ENCODE measurements around the gene NAV3. TPM values are rescaled to one million over a fixed set of nuclear protein-coding genes. Genes with fewer than 3 reads are reported as not detected.

The NAV3 gene
- total RNA-seq, 5 donors from 2014 or later (not counting 1 experiment from before 2014, with no cell fraction given), result 0.26 TPM; not detected in 4

DNA sequence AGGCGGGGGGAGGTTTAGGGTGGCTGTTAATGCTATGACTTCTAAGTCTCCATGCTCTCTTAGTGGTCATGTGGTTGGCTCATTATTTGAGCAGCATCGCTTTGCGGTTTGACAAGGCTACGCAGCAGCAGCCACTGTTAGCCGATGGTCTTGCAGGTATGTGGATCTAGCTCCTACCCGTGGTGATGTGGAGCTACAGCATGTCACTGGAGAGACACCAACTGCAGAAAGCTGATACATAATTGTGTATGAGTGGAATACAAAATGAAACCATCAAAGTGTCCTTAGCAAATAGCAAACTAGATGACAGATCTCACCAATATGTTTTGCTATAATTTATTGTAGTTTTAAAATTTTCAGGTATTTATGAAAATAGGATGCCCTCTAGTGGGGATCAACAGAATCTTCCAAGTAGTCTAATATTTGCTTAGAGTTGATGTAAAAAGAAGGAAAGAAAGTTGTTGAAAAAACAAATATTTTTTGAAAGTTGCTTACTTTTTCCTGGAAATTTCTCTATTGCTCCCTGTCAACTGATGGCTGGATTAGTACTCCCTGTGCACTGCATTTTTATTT is 94.9 kb downstream of the NAV3 start:
- Mint-ChIP-seq H3K36me3 (no peaks in the 10 kb centered on the region), H3K9me3 (peaks cover 4 to 9% (median 5%) of the 10 kb centered on the region in 3 donors), H3K27me3 (no peaks in the 10 kb centered on the region), H3K27ac (no peak overlapping the region), H3K4me1 (no peaks in the 10 kb centered on the region), H3K4me3 (no peak overlapping the region)
- no peaks in the 10 kb centered on the region for H3K27me3 ChIP-seq (replicated peaks in 1 of 2; ENCODE audit: control insufficient read depth in 2 of 2, extremely low read depth in 1 of 2, insufficient read depth in 2 of 2, low read length in 1 of 2)
- ChIA-PET CTCF (no interaction called here), POLR2A (no interaction called here)
- H3K4me3 ChIP-seq (ENCODE audit: control insufficient read depth in 1 of 2, extremely low read depth in 1 of 2, low read length in 1 of 2), result no peak overlapping the region
- no peaks in the 10 kb centered on the region for H3K9me3 ChIP-seq
- 0% methylated on average over 2 of the region's 6 CpGs for WGBS (ENCODE audit: insufficient coverage)
- H3K4me1 ChIP-seq (ENCODE audit: control insufficient read depth in 1 of 2, extremely low read depth in 1 of 2, insufficient read depth in 2 of 2, low read length in 2 of 2), result no peaks in the 10 kb centered on the region
- H3K27ac ChIP-seq (ENCODE audit: low read length), result no peak overlapping the region
- no peaks in the 10 kb centered on the region for H3K36me3 ChIP-seq (ENCODE audit: control insufficient read depth in 2 of 2, extremely low read depth in 1 of 2, insufficient read depth in 1 of 2, low read length in 1 of 2)
- no peak for DNase-seq
- ATAC-seq (replicated peaks in 1 of 4), result no peak

DNA sequence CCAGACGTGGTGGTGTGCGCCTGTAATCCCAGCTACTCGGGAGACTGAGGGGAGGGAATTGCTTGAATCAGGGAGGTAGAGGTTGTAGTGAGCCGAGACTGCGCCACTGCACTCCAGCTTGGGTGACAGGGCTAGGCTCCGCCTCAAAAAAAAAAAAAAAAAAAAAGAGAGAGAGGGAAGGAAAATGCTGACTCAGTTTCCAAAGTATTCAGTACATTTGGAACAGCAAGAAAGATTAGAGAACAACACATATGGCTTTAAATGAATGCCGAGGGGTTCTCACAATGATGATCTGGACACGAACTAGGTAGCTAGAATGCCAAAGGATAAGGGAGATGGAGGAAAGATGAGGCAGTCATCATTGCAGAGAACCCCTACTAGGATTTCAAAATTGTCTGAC is 97.4 kb downstream of the NAV3 start:
- Histone ChIP-seq H3K36me3 (ENCODE audit: control insufficient read depth in 2 of 2, extremely low read depth in 1 of 2, insufficient read depth in 1 of 2, low read length in 1 of 2) (no peaks in the 10 kb centered on the region), H3K27ac (ENCODE audit: low read length) (no peak overlapping the region), H3K9me3 (no peaks in the 10 kb centered on the region), H3K4me1 (ENCODE audit: control insufficient read depth in 1 of 2, extremely low read depth in 1 of 2, insufficient read depth in 2 of 2, low read length in 2 of 2) (no peaks in the 10 kb centered on the region), H3K4me3 (ENCODE audit: control insufficient read depth in 1 of 2, extremely low read depth in 1 of 2, low read length in 1 of 2) (no peak overlapping the region), H3K27me3 (replicated peaks in 1 of 2; ENCODE audit: control insufficient read depth in 2 of 2, extremely low read depth in 1 of 2, insufficient read depth in 2 of 2, low read length in 1 of 2) (no peaks in the 10 kb centered on the region)
- DNase-seq (no peak), ATAC-seq (replicated peaks in 1 of 4) (no peak)
- Mint-ChIP-seq H3K4me1 (no peaks in the 10 kb centered on the region), H3K4me3 (no peak overlapping the region), H3K27ac (no peak overlapping the region), H3K36me3 (no peaks in the 10 kb centered on the region), H3K9me3 (peaks cover 2 to 15% (median 3%) of the 10 kb centered on the region in 3 donors), H3K27me3 (no peaks in the 10 kb centered on the region)
- WGBS (ENCODE audit: insufficient coverage), result 100% methylated on average over 3 of the region's 8 CpGs
- POLR2A ChIA-PET, result no interaction called here
- CTCF ChIA-PET, result no interaction called here

DNA sequence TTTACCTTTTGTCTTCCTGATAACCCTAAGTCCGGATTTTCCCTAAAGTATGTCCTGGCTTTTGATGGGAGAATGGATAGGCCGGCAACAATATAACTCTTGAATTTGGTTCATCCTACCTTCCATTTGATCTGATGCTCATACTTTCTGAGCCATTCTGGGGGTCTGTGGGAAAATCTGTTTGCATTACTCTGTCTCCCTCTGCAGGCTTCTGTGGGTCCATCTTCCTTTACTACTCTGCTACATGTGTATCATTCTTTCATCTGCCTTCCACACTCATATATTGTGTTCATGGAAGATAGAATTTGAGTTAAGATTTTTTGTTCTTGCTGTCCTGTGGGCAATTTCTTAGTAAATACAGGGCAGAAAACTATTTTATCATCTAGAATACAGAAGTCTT is 101.5 kb downstream of the NAV3 start:
- Histone ChIP-seq H3K4me1 (ENCODE audit: control insufficient read depth in 1 of 2, extremely low read depth in 1 of 2, insufficient read depth in 2 of 2, low read length in 2 of 2) (no peaks in the 10 kb centered on the region), H3K27ac (ENCODE audit: low read length) (no peak overlapping the region), H3K4me3 (ENCODE audit: control insufficient read depth in 1 of 2, extremely low read depth in 1 of 2, low read length in 1 of 2) (no peak overlapping the region), H3K27me3 (replicated peaks in 1 of 2; ENCODE audit: control insufficient read depth in 2 of 2, extremely low read depth in 1 of 2, insufficient read depth in 2 of 2, low read length in 1 of 2) (no peaks in the 10 kb centered on the region), H3K36me3 (ENCODE audit: control insufficient read depth in 2 of 2, extremely low read depth in 1 of 2, insufficient read depth in 1 of 2, low read length in 1 of 2) (no peaks in the 10 kb centered on the region), H3K9me3 (no peaks in the 10 kb centered on the region)
- no peak overlapping the region for H3K27ac Mint-ChIP-seq
- no CpG with 5 or more reads among the region's 2 CpGs for WGBS (ENCODE audit: insufficient coverage)
- peaks cover 0 to 18% (median 6%) of the 10 kb centered on the region in 3 donors for H3K9me3 Mint-ChIP-seq
- DNase-seq (no peak), ATAC-seq (replicated peaks in 1 of 4) (no peak)
- ChIA-PET CTCF (no interaction called here), POLR2A (no interaction called here)
- no peaks in the 10 kb centered on the region for H3K4me1 Mint-ChIP-seq
- H3K4me3 Mint-ChIP-seq, result no peak overlapping the region
- no peaks in the 10 kb centered on the region for H3K27me3 Mint-ChIP-seq
- H3K36me3 Mint-ChIP-seq, result no peaks in the 10 kb centered on the region

DNA sequence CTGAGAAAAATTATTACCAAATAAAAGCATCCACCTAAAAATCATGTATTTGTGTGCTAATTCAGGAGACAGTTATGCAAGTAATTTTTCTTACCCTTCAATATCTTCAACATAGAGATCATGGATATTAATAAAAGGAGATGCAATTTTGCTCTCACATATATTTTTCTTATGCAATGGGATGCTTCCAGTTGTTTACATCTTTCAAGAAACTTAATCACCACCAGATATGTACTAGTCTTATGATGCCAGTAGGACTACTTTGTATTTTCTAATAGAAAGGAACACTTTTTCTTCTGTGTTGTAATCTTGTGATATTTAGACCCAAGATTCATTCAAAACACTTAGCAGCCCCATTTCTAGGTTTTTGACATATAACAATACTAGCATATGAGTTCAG is 107.6 kb downstream of the NAV3 start:
- H3K36me3 Mint-ChIP-seq, result no peaks in the 10 kb centered on the region
- no peaks in the 10 kb centered on the region for H3K27me3 Mint-ChIP-seq
- ATAC-seq (replicated peaks in 1 of 4) (no peak), DNase-seq (no peak)
- H3K4me3 Mint-ChIP-seq, result no peak overlapping the region
- Histone ChIP-seq H3K9me3 (no peaks in the 10 kb centered on the region), H3K36me3 (ENCODE audit: control insufficient read depth in 2 of 2, extremely low read depth in 1 of 2, insufficient read depth in 1 of 2, low read length in 1 of 2) (no peaks in the 10 kb centered on the region), H3K4me3 (ENCODE audit: control insufficient read depth in 1 of 2, extremely low read depth in 1 of 2, low read length in 1 of 2) (no peak overlapping the region), H3K27me3 (replicated peaks in 1 of 2; ENCODE audit: control insufficient read depth in 2 of 2, extremely low read depth in 1 of 2, insufficient read depth in 2 of 2, low read length in 1 of 2) (no peaks in the 10 kb centered on the region), H3K27ac (ENCODE audit: low read length) (no peak overlapping the region), H3K4me1 (ENCODE audit: control insufficient read depth in 1 of 2, extremely low read depth in 1 of 2, insufficient read depth in 2 of 2, low read length in 2 of 2) (no peaks in the 10 kb centered on the region)
- no peaks in the 10 kb centered on the region for H3K4me1 Mint-ChIP-seq
- H3K9me3 Mint-ChIP-seq, result peaks cover 4 to 11% (median 9%) of the 10 kb centered on the region in 3 donors
- H3K27ac Mint-ChIP-seq, result no peak overlapping the region
- POLR2A ChIA-PET, result no interaction called here
- CTCF ChIA-PET, result no interaction called here

DNA sequence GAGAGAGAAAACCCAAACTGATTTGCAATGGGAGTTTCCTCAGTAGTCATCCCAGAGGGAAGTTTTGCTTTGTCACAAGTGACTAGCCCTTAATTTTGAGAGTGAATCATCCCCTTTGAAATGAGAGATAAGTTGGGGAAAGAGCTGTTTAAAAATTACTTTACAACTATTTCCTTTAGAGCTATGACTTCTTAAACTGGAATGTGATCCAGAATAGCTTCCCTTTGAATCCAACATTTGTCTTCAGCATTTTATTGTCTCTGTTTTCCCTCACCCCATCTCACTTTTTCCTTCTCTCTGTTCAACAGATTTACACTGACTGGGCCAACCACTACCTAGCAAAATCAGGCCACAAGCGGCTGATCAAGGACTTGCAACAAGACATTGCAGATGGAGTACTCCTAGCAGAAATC is 109.3 kb downstream of the NAV3 start:
- POLR2A ChIA-PET, result no interaction called here
- no peaks in the 10 kb centered on the region for H3K36me3 Mint-ChIP-seq
- Histone ChIP-seq H3K36me3 (ENCODE audit: control insufficient read depth in 2 of 2, extremely low read depth in 1 of 2, insufficient read depth in 1 of 2, low read length in 1 of 2) (no peaks in the 10 kb centered on the region), H3K9me3 (no peaks in the 10 kb centered on the region), H3K4me1 (ENCODE audit: control insufficient read depth in 1 of 2, extremely low read depth in 1 of 2, insufficient read depth in 2 of 2, low read length in 2 of 2) (no peaks in the 10 kb centered on the region), H3K27ac (ENCODE audit: low read length) (no peak overlapping the region), H3K27me3 (replicated peaks in 1 of 2; ENCODE audit: control insufficient read depth in 2 of 2, extremely low read depth in 1 of 2, insufficient read depth in 2 of 2, low read length in 1 of 2) (no peaks in the 10 kb centered on the region), H3K4me3 (ENCODE audit: control insufficient read depth in 1 of 2, extremely low read depth in 1 of 2, low read length in 1 of 2) (no peak overlapping the region)
- H3K4me1 Mint-ChIP-seq, result no peaks in the 10 kb centered on the region
- H3K4me3 Mint-ChIP-seq, result no peak overlapping the region
- CTCF ChIA-PET, result no interaction called here
- 86% methylated on average over 1 of the region's 1 CpG for WGBS (ENCODE audit: insufficient coverage)
- H3K27ac Mint-ChIP-seq, result no peak overlapping the region
- peaks cover 4 to 16% (median 5%) of the 10 kb centered on the region in 3 donors for H3K9me3 Mint-ChIP-seq
- DNase-seq (no peak), ATAC-seq (replicated peaks in 1 of 4) (no peak)
- H3K27me3 Mint-ChIP-seq, result no peaks in the 10 kb centered on the region

DNA sequence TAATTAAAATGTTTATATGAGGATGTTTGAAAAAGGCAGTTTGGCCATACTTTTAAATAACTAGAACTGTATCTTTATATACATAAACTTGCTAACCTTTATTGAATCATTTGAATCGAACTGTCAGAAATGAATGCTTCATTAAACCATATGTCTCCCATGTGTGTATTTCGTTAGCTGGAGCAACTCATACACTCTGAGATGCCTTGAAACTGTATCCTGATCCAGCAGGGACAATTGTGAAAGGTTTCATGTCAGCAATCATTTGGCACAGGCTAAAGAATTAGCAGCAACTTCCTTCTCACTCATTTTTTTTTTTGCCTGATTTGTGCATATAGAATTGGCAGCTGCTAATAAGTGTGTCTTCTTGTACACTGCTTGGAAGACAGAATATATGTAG is 109.9 kb downstream of the NAV3 start:
- ChIA-PET POLR2A (no interaction called here), CTCF (no interaction called here)
- Mint-ChIP-seq H3K36me3 (no peaks in the 10 kb centered on the region), H3K4me3 (no peak overlapping the region), H3K9me3 (peaks cover 2 to 18% (median 5%) of the 10 kb centered on the region in 3 donors), H3K4me1 (no peaks in the 10 kb centered on the region), H3K27me3 (no peaks in the 10 kb centered on the region), H3K27ac (no peak overlapping the region)
- no CpG with 5 or more reads among the region's 2 CpGs for WGBS (ENCODE audit: insufficient coverage)
- Histone ChIP-seq H3K27me3 (replicated peaks in 1 of 2; ENCODE audit: control insufficient read depth in 2 of 2, extremely low read depth in 1 of 2, insufficient read depth in 2 of 2, low read length in 1 of 2) (no peaks in the 10 kb centered on the region), H3K36me3 (ENCODE audit: control insufficient read depth in 2 of 2, extremely low read depth in 1 of 2, insufficient read depth in 1 of 2, low read length in 1 of 2) (no peaks in the 10 kb centered on the region), H3K4me1 (ENCODE audit: control insufficient read depth in 1 of 2, extremely low read depth in 1 of 2, insufficient read depth in 2 of 2, low read length in 2 of 2) (no peaks in the 10 kb centered on the region), H3K27ac (ENCODE audit: low read length) (no peak overlapping the region), H3K4me3 (ENCODE audit: control insufficient read depth in 1 of 2, extremely low read depth in 1 of 2, low read length in 1 of 2) (no peak overlapping the region), H3K9me3 (no peaks in the 10 kb centered on the region)
- no peak for ATAC-seq (replicated peaks in 1 of 4)
- no peak for DNase-seq

DNA sequence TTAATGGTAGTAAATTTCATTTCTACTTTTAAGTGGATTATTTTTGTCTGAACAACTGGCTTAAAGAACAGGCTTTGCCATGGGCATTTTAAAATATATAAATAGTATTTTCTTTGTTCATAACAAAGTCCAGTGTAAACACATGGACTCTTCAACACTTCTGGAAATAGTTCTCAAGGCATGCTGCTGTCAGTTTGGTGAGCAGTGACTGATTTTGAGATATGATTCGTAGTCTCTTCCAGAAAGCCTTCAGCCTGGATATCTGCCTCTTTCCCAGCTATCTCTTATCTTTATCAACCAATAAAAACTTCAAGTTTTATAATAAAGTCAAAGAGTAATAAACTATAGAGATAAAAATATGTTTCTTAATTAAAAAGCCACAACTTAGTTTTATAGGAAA is 110.7 kb downstream of the NAV3 start:
- Histone ChIP-seq H3K4me1 (ENCODE audit: control insufficient read depth in 1 of 2, extremely low read depth in 1 of 2, insufficient read depth in 2 of 2, low read length in 2 of 2) (no peaks in the 10 kb centered on the region), H3K36me3 (ENCODE audit: control insufficient read depth in 2 of 2, extremely low read depth in 1 of 2, insufficient read depth in 1 of 2, low read length in 1 of 2) (no peaks in the 10 kb centered on the region), H3K27ac (ENCODE audit: low read length) (no peak overlapping the region), H3K27me3 (replicated peaks in 1 of 2; ENCODE audit: control insufficient read depth in 2 of 2, extremely low read depth in 1 of 2, insufficient read depth in 2 of 2, low read length in 1 of 2) (no peaks in the 10 kb centered on the region), H3K9me3 (no peaks in the 10 kb centered on the region), H3K4me3 (ENCODE audit: control insufficient read depth in 1 of 2, extremely low read depth in 1 of 2, low read length in 1 of 2) (no peak overlapping the region)
- no peaks in the 10 kb centered on the region for H3K4me1 Mint-ChIP-seq
- no peak for DNase-seq
- CTCF ChIA-PET, result no interaction called here
- H3K27me3 Mint-ChIP-seq, result no peaks in the 10 kb centered on the region
- POLR2A ChIA-PET, result no interaction called here
- H3K36me3 Mint-ChIP-seq, result no peaks in the 10 kb centered on the region
- no peak overlapping the region for H3K4me3 Mint-ChIP-seq
- ATAC-seq (replicated peaks in 1 of 4), result no peak
- H3K27ac Mint-ChIP-seq, result no peak overlapping the region
- WGBS (ENCODE audit: insufficient coverage), result no CpG with 5 or more reads among the region's 1 CpG
- H3K9me3 Mint-ChIP-seq, result peaks cover 0 to 18% (median 3%) of the 10 kb centered on the region in 3 donors
